ENCODE data around the gene ARHGEF28.

ARHGEF28 gene

GRCh38 chr5:73816656-73817420 lies 190.8 kb downstream of the ARHGEF28 start:
- DNase-seq (ENCODE audit: low spot score) = no peak
- TF ChIP-seq, protein P1, sequence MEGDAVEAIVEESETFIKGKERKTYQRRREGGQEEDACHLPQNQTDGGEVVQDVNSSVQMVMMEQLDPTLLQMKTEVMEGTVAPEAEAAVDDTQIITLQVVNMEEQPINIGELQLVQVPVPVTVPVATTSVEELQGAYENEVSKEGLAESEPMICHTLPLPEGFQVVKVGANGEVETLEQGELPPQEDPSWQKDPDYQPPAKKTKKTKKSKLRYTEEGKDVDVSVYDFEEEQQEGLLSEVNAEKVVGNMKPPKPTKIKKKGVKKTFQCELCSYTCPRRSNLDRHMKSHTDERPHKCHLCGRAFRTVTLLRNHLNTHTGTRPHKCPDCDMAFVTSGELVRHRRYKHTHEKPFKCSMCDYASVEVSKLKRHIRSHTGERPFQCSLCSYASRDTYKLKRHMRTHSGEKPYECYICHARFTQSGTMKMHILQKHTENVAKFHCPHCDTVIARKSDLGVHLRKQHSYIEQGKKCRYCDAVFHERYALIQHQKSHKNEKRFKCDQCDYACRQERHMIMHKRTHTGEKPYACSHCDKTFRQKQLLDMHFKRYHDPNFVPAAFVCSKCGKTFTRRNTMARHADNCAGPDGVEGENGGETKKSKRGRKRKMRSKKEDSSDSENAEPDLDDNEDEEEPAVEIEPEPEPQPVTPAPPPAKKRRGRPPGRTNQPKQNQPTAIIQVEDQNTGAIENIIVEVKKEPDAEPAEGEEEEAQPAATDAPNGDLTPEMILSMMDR (IDR thresholded peaks at IDR 0.05; ENCODE audit: extremely low read depth, missing control alignments) = no peak

GRCh38 chr5:73818357-73818756 lies 192.4 kb downstream of the ARHGEF28 start:
- TF ChIP-seq, protein P1 (IDR thresholded peaks at IDR 0.05; ENCODE audit: extremely low read depth, missing control alignments) = no peak
- DNase-seq (ENCODE audit: low spot score) = no peak

DNA sequence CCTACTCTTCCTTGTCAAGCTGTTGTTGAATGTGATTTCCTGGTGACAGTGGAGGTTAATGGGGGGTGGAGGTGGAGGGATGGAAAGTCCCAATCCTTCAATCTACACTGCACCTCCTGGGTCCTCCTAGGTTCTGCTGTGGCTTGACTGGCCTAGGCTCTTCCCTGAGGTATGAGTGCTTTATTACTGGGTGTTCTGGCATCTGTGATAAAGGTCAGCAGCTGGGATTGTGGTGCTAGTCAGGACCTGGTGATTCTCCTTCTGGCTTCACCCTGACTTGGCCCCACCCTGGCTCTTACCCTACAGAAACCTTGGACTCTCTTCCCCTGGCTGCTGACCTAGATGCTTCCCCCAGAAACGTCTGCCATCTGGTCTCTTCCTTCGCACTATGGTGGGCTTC lies 194.3 kb downstream of the ARHGEF28 start:
- DNase-seq (ENCODE audit: low spot score) = no peak
- TF ChIP-seq, protein P1 (IDR thresholded peaks at IDR 0.05; ENCODE audit: extremely low read depth, missing control alignments) = no peak

DNA sequence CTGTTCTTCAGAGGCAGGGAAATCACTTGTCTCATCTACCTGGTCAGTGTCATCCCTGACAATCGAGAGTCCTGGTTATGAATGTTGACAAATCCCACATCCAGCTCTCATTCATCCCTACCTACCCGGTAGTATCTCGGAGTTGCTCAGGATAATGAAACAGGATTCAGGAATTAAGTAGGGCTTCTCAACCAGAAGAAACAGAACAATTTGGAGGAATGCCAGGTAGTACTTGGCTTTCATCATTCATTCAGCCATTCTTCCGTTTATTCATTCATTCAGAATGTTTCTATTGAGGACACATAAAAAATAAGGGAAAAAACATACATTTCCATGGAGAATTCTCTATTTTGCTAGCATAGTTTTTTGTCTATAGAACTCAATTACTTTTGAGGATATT lies 195.0 kb downstream of the ARHGEF28 start:
- no peak for DNase-seq (ENCODE audit: low spot score)
- TF ChIP-seq, protein P1 (IDR thresholded peaks at IDR 0.05; ENCODE audit: extremely low read depth, missing control alignments) = no peak

DNA sequence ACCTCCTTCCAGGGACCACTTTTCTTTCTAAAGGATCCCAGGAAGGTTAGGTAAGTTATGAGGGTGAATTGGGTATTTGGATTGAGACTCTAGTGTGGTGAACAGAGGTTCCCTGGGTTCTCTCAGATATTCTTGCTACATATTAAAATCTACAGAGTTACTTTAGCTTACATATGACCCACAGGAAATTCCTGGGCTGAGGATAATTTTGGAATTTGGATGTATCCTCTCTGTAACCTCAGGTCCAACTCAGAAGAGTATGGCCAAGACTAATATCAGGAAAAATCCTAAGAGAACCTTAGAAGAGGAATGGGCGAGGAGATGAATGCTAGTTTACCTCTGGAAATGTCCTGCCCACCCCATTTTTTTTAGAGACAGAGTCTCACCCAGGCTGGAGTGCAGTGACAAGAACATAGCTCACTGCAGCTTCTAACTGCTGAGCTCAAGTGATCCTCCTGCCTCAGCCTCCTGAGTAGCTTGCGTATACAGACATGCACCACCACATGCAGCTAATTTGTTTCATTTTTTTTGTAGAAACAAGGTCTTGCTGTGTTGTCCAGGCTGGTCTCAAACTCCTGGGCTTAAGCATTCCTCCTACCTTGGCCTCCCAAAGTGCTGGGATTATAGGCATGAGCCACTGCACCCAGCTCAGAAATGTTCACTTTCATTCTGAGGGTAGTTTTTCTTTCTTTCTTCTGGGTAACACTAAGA lies 196.4 kb downstream of the ARHGEF28 start:
- DNase-seq (ENCODE audit: low spot score) = no peak
- TF ChIP-seq, protein P1 (IDR thresholded peaks at IDR 0.05; ENCODE audit: extremely low read depth, missing control alignments) = no peak

- TF ChIP-seq, protein P1 (IDR thresholded peaks at IDR 0.05; ENCODE audit: extremely low read depth, missing control alignments) = no peak
These were observed 197.0 kb downstream of the ARHGEF28 start for GRCh38 chr5:73822989-73823339.

DNA sequence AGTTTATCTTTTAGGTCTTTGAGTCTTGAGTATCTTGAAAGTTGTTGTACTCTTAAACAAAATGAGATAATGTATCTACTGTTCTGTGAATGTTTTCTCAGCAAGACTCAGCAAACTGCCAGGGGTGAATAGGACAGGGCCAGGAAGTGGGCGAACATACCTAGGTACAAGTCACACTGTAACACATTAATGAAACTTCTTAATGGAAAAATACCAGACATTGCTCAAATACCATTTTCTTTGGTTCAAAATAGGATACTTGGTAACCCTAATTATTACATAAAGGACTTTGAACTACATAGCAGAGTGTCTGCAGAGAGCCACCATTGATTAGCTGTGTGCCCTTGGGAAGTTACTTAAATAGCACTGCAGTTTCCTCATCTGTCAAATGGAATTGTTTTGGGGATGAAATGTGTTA lies 197.5 kb downstream of the ARHGEF28 start:
- TF ChIP-seq, protein P1 (IDR thresholded peaks at IDR 0.05; ENCODE audit: extremely low read depth, missing control alignments) = no peak
- no peak for DNase-seq (ENCODE audit: low spot score)

More at GRCh38 chr5:73822989-73823339, 197.0 kb downstream of the ARHGEF28 start:
- DNase-seq (ENCODE audit: low spot score) = no peak
